GM23248 (cell line): ENCODE results near the gene C4B.
"Not testable (repeated sequence)": the region's sequence is repeated elsewhere in the genome, so short reads cannot be mapped to it uniquely, and the experiment has no call there.

ENCODE experiments used
- EZH2 ChIP-seq: fragments of 200-600 bp; sonication (generic); IDR thresholded peaks from 2 replicates; pipeline ENCODE4 v1.6.1; 2018; ENCODE audit warnings: antibody characterized with exemption, mild to moderate bottlenecking; ENCODE audit not compliant: insufficient read depth, poor library complexity, severe bottlenecking
- EZH2phosphoT487 ChIP-seq: fragments of 200-600 bp; sonication (generic); IDR thresholded peaks from 2 replicates; pipeline ENCODE4 v1.6.1; 2018; ENCODE audit warnings: antibody characterized with exemption, moderate library complexity, mild to moderate bottlenecking, low read depth; ENCODE audit not compliant: insufficient read depth

GRCh38 chr6:32029553-32029952 lies 15.0 kb downstream of the C4B start:
- TF ChIP-seq EZH2, EZH2phosphoT487: not testable (repeated sequence)
